ENCODE results near the gene SLC1A2.

The SLC1A2 gene

DNA sequence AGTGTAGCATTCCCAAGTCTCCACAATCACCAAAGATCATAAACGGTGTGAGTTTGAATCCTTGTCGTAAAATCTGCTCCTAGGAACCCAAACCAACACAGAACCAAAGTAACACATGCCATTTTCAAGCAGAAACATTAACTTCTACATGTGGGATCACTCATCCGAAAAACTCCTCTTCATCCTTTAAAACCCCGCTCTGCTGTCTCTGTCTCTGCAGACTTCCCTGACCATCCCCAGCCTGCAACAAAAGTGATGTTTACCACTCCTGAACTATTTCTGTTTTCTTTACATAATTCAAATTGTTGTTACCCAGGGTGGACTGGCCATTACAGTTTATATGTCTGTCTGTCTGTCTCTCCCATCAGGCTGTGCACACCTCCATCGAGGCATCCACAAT is 54.0 kb downstream of the SLC1A2 start:
- Histone ChIP-seq H3K4ac (ENCODE audit: low read depth, low read length) (no peak overlapping the region), H2AK5ac (ENCODE audit: low read length) (no peak overlapping the region), H3K14ac (ENCODE audit: low read length) (no peak overlapping the region), H3K27me3 (ENCODE audit: insufficient read depth, low read length) (no peaks in the 10 kb centered on the region), H2BK12ac (ENCODE audit: low read length) (no peak overlapping the region), H4K12ac (ENCODE audit: low read depth, low read length) (no peak overlapping the region), H3K27ac (ENCODE audit: low read depth, low read length) (no peak overlapping the region), H2BK120ac (ENCODE audit: insufficient read depth, low read length, poor library complexity) (no peak overlapping the region), H3K79me1 (ENCODE audit: low read length) (no peaks in the 10 kb centered on the region), H4K8ac (ENCODE audit: low read depth, low read length) (no peak overlapping the region), H3K9me3 (ENCODE audit: insufficient read depth, low read depth, low read length) (no peaks in the 10 kb centered on the region), H2BK5ac (ENCODE audit: low read depth, low read length, poor library complexity) (no peak overlapping the region), H3K4me3 (ENCODE audit: low read depth, low read length) (no peak overlapping the region), H3K18ac (ENCODE audit: low read length) (no peak overlapping the region), H3K9ac (ENCODE audit: low read length) (no peak overlapping the region), H3K23ac (ENCODE audit: low read length) (no peak overlapping the region), H3K4me2 (ENCODE audit: low read length) (no peak overlapping the region), H2AFZ (ENCODE audit: insufficient read depth, low read length, poor library complexity) (no peak overlapping the region), H4K91ac (ENCODE audit: low read depth, low read length) (no peak overlapping the region), H3K4me1 (ENCODE audit: control insufficient read depth in 1 of 2, insufficient read depth in 2 of 2, low read length in 2 of 2) (peaks cover 0 to 3% of the 10 kb centered on the region in 2 experiments), H3K36me3 (ENCODE audit: control insufficient read depth in 1 of 2, insufficient read depth in 2 of 2, low read length in 2 of 2) (no peaks in the 10 kb centered on the region), H3K79me2 (ENCODE audit: control insufficient read depth, insufficient read depth, low read length, poor library complexity) (no peaks in the 10 kb centered on the region)
- no peak for DNase-seq
- WGBS (ENCODE audit: extremely low coverage, insufficient coverage, insufficient read length): no CpG with 5 or more reads among the region's 5 CpGs

DNA sequence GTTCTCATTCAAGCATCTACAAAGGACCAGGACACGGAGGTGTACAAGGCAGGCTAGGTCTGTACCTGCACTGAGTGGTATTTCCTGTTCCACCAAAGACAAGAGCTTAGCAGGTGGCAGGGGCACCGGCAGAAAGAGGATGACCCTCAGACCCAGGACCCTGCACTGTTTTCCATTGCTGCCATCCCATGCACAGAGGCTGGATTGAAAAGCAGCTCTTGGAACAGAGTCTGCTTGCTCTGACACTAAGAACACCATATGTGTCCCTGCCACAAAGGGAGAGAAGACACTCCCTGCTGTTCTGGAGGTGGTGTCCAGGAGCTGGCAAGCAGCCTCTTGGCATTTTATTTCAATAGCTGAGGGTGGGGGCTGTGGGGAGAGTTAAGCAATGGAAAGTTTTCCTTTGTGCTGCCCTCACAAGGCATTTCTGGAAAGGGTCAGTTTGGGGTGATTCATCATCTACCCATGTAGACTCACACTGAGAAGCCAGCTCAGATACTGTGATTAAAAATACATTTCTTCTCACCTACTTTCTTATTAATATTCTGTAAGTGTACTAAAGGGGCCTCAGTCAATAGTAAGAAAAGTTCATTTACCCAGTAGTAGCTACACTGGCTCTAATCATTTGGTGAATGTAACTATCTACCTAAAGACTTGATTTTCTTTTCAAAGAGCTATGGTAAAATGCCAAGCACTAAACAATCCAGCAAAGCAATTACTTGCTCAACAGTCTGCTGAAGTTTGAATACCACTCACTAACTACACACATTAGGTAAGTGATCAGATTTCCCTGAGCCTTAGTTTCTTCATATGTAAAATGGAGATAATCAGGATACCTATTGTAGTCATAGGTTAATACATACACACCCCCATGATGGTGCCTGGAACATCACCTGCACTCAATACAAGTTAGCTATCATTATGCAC is 55.2 kb downstream of the SLC1A2 start:
- Histone ChIP-seq H3K14ac (ENCODE audit: low read length) (no peak overlapping the region), H2BK12ac (ENCODE audit: low read length) (no peak overlapping the region), H3K27ac (ENCODE audit: low read depth, low read length) (no peak overlapping the region), H4K8ac (ENCODE audit: low read depth, low read length) (no peak overlapping the region), H2AFZ (ENCODE audit: insufficient read depth, low read length, poor library complexity) (no peak overlapping the region), H3K23ac (ENCODE audit: low read length) (no peak overlapping the region), H3K27me3 (ENCODE audit: insufficient read depth, low read length) (no peaks in the 10 kb centered on the region), H3K9ac (ENCODE audit: low read length) (no peak overlapping the region), H3K4me1 (ENCODE audit: control insufficient read depth in 1 of 2, insufficient read depth in 2 of 2, low read length in 2 of 2) (peaks cover 0 to 3% of the 10 kb centered on the region in 2 experiments), H3K4ac (ENCODE audit: low read depth, low read length) (no peak overlapping the region), H4K91ac (ENCODE audit: low read depth, low read length) (no peak overlapping the region), H2BK5ac (ENCODE audit: low read depth, low read length, poor library complexity) (no peak overlapping the region), H3K18ac (ENCODE audit: low read length) (no peak overlapping the region), H3K36me3 (ENCODE audit: control insufficient read depth in 1 of 2, insufficient read depth in 2 of 2, low read length in 2 of 2) (no peaks in the 10 kb centered on the region), H3K9me3 (ENCODE audit: insufficient read depth, low read depth, low read length) (no peaks in the 10 kb centered on the region), H3K4me3 (ENCODE audit: low read depth, low read length) (no peak overlapping the region), H4K12ac (ENCODE audit: low read depth, low read length) (no peak overlapping the region), H2AK5ac (ENCODE audit: low read length) (no peak overlapping the region), H2BK120ac (ENCODE audit: insufficient read depth, low read length, poor library complexity) (no peak overlapping the region), H3K4me2 (ENCODE audit: low read length) (no peak overlapping the region), H3K79me2 (ENCODE audit: control insufficient read depth, insufficient read depth, low read length, poor library complexity) (no peaks in the 10 kb centered on the region), H3K79me1 (ENCODE audit: low read length) (no peaks in the 10 kb centered on the region)
- WGBS (ENCODE audit: extremely low coverage, insufficient coverage, insufficient read length): no CpG with 5 or more reads among the region's 2 CpGs
- peak in 1 of 2 donors; percentile 42 for DNase-seq

DNA sequence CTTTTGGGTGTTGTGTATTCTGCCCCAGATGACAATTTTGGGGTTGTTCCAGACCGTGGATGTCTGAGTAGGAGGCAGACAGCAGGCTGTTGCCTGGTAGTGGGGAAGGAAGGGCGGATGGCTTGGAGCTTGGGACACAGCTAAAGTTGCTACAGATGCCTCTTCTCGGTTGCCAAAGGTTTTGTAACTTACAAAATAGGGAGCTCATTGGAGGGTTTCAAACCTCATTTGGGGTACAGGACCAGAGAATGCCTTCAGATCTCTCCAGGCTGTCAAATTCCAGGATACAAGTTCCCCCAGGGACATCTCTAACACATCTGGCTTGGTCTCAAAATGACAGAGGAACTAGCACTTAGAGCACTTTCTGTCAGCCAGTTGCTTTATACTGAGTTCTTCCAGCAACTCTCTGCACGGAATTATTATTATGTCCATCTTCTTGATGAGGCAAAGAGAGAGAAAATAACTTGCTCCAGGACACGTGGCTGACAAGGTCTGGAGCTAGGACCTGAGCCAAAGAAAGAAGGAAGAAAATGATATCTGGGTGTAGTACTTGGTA is 56.0 kb downstream of the SLC1A2 start:
- Histone ChIP-seq H2BK5ac (ENCODE audit: low read depth, low read length, poor library complexity) (no peak overlapping the region), H3K4me1 (ENCODE audit: control insufficient read depth in 1 of 2, insufficient read depth in 2 of 2, low read length in 2 of 2) (peaks cover 0 to 3% of the 10 kb centered on the region in 2 experiments), H3K27me3 (ENCODE audit: insufficient read depth, low read length) (no peaks in the 10 kb centered on the region), H2BK12ac (ENCODE audit: low read length) (no peak overlapping the region), H4K91ac (ENCODE audit: low read depth, low read length) (no peak overlapping the region), H3K36me3 (ENCODE audit: control insufficient read depth in 1 of 2, insufficient read depth in 2 of 2, low read length in 2 of 2) (no peaks in the 10 kb centered on the region), H3K4ac (ENCODE audit: low read depth, low read length) (no peak overlapping the region), H3K79me1 (ENCODE audit: low read length) (no peaks in the 10 kb centered on the region), H2AFZ (ENCODE audit: insufficient read depth, low read length, poor library complexity) (no peak overlapping the region), H3K18ac (ENCODE audit: low read length) (no peak overlapping the region), H4K12ac (ENCODE audit: low read depth, low read length) (no peak overlapping the region), H4K8ac (ENCODE audit: low read depth, low read length) (no peak overlapping the region), H3K27ac (ENCODE audit: low read depth, low read length) (no peak overlapping the region), H3K9ac (ENCODE audit: low read length) (no peak overlapping the region), H3K9me3 (ENCODE audit: insufficient read depth, low read depth, low read length) (no peaks in the 10 kb centered on the region), H3K4me3 (ENCODE audit: low read depth, low read length) (no peak overlapping the region), H2AK5ac (ENCODE audit: low read length) (no peak overlapping the region), H3K23ac (ENCODE audit: low read length) (no peak overlapping the region), H2BK120ac (ENCODE audit: insufficient read depth, low read length, poor library complexity) (no peak overlapping the region), H3K4me2 (ENCODE audit: low read length) (no peak overlapping the region), H3K14ac (ENCODE audit: low read length) (no peak overlapping the region), H3K79me2 (ENCODE audit: control insufficient read depth, insufficient read depth, low read length, poor library complexity) (no peaks in the 10 kb centered on the region)
- DNase-seq: no peak
- WGBS (ENCODE audit: extremely low coverage, insufficient coverage, insufficient read length): no CpG with 5 or more reads among the region's 5 CpGs

DNA sequence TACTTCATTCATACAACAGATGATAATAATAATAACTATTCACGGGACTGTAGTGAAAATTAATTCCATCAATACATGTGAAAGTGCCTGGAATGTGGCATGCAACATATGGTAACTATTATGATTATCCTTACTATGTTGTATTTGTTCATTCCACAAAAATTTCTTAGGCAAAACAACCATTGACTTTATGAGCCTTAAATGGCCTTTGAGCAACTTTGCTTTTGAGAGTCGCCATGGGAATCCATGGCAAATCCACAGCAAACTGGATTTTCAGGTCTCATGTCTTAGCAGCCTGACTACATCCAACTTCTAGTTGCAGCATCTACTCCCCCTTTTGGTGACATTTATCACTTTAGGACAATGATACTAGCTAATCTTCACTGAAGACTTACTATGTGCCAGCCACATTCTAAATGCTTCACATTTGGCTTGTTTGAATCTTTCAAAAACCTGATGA is 56.8 kb downstream of the SLC1A2 start:
- no peaks in the 10 kb centered on the region for H3K79me1 ChIP-seq (ENCODE audit: low read length)
- DNase-seq: peak; percentile 76 to 96
- no peak overlapping the region for H3K4me2 ChIP-seq (ENCODE audit: low read length)
- no peak overlapping the region for H3K4me3 ChIP-seq (ENCODE audit: low read depth, low read length)
- no peak overlapping the region for H3K18ac ChIP-seq (ENCODE audit: low read length)
- no peak overlapping the region for H3K27ac ChIP-seq (ENCODE audit: low read depth, low read length)
- H3K4ac ChIP-seq (ENCODE audit: low read depth, low read length): no peak overlapping the region
- H3K4me1 ChIP-seq (ENCODE audit: control insufficient read depth in 1 of 2, insufficient read depth in 2 of 2, low read length in 2 of 2): peaks cover 0 to 3% of the 10 kb centered on the region in 2 experiments
- no peaks in the 10 kb centered on the region for H3K36me3 ChIP-seq (ENCODE audit: control insufficient read depth in 1 of 2, insufficient read depth in 2 of 2, low read length in 2 of 2)
- no peaks in the 10 kb centered on the region for H3K9me3 ChIP-seq (ENCODE audit: insufficient read depth, low read depth, low read length)
- no peak overlapping the region for H4K8ac ChIP-seq (ENCODE audit: low read depth, low read length)
- no peak overlapping the region for H4K12ac ChIP-seq (ENCODE audit: low read depth, low read length)
- no peak overlapping the region for H2BK5ac ChIP-seq (ENCODE audit: low read depth, low read length, poor library complexity)
- H3K27me3 ChIP-seq (ENCODE audit: insufficient read depth, low read length): no peaks in the 10 kb centered on the region
- no peak overlapping the region for H2AK5ac ChIP-seq (ENCODE audit: low read length)
- no peak overlapping the region for H3K9ac ChIP-seq (ENCODE audit: low read length)
- H3K23ac ChIP-seq (ENCODE audit: low read length): no peak overlapping the region
- H3K14ac ChIP-seq (ENCODE audit: low read length): no peak overlapping the region
- no peak overlapping the region for H2BK12ac ChIP-seq (ENCODE audit: low read length)
- H4K91ac ChIP-seq (ENCODE audit: low read depth, low read length): no peak overlapping the region
- no peak overlapping the region for H2BK120ac ChIP-seq (ENCODE audit: insufficient read depth, low read length, poor library complexity)
- no peak overlapping the region for H2AFZ ChIP-seq (ENCODE audit: insufficient read depth, low read length, poor library complexity)
- no peaks in the 10 kb centered on the region for H3K79me2 ChIP-seq (ENCODE audit: control insufficient read depth, insufficient read depth, low read length, poor library complexity)
- no CpG with 5 or more reads among the region's 2 CpGs for WGBS (ENCODE audit: extremely low coverage, insufficient coverage, insufficient read length)

Measured in trophoblast cell (in vitro differentiated cells and primary cell).